ENCODE data around the gene PRRX2. TPM values are rescaled to one million over a fixed set of nuclear protein-coding genes. Genes with fewer than 3 reads are reported as not detected.

The PRRX2 gene
- total and polyA plus RNA-seq, 2 of the 13 experiments (the other 11 are each of a cell fraction or from before 2014, with no cell fraction given), result 0.05 TPM; not detected in 1

DNA sequence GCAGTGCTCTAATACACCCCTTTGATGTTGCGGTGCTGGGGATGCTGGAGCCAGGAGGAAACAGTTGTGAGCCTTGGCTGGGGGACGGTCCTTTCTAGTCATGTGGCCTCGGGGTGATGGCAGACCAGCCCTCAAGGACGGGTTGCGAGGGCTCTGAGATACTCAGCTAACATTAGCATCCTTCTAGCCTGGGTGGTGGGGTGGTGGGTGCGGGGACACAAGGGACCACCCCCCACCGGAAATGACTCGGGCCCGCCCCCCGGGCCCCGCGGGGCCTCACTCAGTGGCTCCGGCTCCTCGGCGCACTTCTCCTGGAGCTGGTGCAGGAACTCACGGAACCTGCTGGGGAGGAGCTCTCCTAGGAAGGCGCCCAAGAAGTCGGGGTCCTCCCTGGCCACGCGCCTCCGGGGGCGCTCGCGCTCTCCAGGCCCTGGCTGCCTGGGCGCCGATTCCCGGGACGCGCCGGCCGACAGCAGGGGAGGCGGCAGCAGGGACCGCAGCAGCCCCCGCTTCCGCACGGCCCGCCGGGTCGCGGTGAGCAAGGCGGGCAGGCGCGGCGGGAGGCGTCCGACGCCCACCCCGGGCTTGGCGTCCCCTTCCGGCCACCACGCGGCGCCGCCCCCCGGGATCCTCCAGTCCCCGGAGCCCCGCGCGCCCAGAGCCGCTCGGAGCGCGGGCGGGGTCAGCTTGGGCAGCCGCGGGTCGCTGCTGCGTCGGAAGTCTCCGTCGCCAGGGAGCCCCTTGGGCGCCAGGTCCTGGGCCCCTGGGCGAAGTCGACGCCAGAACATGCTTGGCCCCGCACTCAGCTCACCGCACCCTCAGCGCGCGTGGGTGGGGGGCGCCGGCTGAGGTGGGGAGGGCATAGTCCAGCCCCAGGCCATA, 45.4 kb upstream of the PRRX2 start:
- in situ Hi-C loops (cut with HindIII; ENCODE audit: extremely low pct_ligation_motif_present, low pct_unique_long_range_greater_than_20kb), result loop anchor here (5.0 to 10.0 kb wide), 4 partner anchors 125 to 478 kb away; partner anchors contain the start of gene IER5L
- FAIRE-seq (no peak), ATAC-seq (peak; percentile 53), DNase-seq (ENCODE audit: low spot score) (no peak)
- Histone ChIP-seq H3K79me2 (ENCODE audit: insufficient read depth, low read length) (no peaks in the 10 kb centered on the region), H4K20me1 (ENCODE audit: insufficient read depth, low read length) (peaks cover 7% of the 10 kb centered on the region; the same call in 1 of the 2 replicates), H3K9me3 (ENCODE audit: low read length) (no peaks in the 10 kb centered on the region), H3K27me3 (ENCODE audit: control insufficient read depth in 1 of 2, insufficient read depth in 2 of 2, low read length in 2 of 2) (peaks cover 0 to 15% of the 10 kb centered on the region in 2 experiments; a peak in 3 of 5 replicates), H2AFZ (ENCODE audit: low read length) (no peak overlapping the region), H3K4me3 (replicated peaks in 1 of 3; ENCODE audit: insufficient read depth in 1 of 3, low read depth in 2 of 3, low read length in 3 of 3) (peak overlapping the region; percentile 38 to 65 (median 53); a peak in 5 of 6 replicates), H3K27ac (ENCODE audit: extremely low read length, insufficient read depth, low read length) (no peak overlapping the region), H3K4me2 (ENCODE audit: low read depth, low read length) (peak overlapping the region; percentile 86), H3K36me3 (replicated peaks in 1 of 2; ENCODE audit: control insufficient read depth in 1 of 2, insufficient read depth in 2 of 2, low read length in 2 of 2) (no peaks in the 10 kb centered on the region), H3K4me1 (ENCODE audit: insufficient read depth, low read length) (peaks cover 25% of the 10 kb centered on the region), H3K9ac (ENCODE audit: insufficient read depth, low read depth, low read length) (peak overlapping the region; percentile 41; the same call in 1 of the 2 replicates)
- intact Hi-C loops (cut with micrococcal nuclease; ENCODE audit: unreplicated experiment), result loop anchor here (10.0 kb wide), 1 partner anchor 445 kb away; the partner anchor contains the start of gene IER5L
- POLR2A ChIA-PET, result interaction anchor here (0.8 to 1.6 kb wide), 6 partner anchors 10 to 481 kb away, joined by 3 to 8 read pairs (median 5); partner anchors contain the start of gene IER5L
- BruUV-seq (replicated peaks), result no TSS peak
- CTCF ChIA-PET (ENCODE audit: low intra/inter-chr PET ratio, low total read pairs), result no interaction called here
- 6% methylated on average over 15 of the region's 82 CpGs for WGBS (ENCODE audit: low lambda C conversion rate)
- TF ChIP-seq, protein P1, sequence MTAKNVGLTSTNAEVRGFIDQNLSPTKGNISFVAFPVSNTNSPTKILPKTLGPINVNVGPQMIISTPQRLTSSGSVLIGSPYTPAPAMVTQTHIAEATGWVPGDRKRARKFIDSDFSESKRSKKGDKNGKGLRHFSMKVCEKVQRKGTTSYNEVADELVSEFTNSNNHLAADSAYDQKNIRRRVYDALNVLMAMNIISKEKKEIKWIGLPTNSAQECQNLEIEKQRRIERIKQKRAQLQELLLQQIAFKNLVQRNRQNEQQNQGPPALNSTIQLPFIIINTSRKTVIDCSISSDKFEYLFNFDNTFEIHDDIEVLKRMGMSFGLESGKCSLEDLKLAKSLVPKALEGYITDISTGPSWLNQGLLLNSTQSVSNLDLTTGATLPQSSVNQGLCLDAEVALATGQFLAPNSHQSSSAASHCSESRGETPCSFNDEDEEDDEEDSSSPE (CRISPR knock-in tag; IDR thresholded peaks at IDR 0.05), result peak; percentile 40
- peak; percentile 17; the same call in 1 of the 2 replicates for TF ChIP-seq SPEN (CRISPR knock-in tag; IDR thresholded peaks at IDR 0.05; ENCODE audit: low read depth)
- no peak for TF ChIP-seq GATAD2A (CRISPR knock-in tag; IDR thresholded peaks at IDR 0.05)
- TF ChIP-seq, protein P2, sequence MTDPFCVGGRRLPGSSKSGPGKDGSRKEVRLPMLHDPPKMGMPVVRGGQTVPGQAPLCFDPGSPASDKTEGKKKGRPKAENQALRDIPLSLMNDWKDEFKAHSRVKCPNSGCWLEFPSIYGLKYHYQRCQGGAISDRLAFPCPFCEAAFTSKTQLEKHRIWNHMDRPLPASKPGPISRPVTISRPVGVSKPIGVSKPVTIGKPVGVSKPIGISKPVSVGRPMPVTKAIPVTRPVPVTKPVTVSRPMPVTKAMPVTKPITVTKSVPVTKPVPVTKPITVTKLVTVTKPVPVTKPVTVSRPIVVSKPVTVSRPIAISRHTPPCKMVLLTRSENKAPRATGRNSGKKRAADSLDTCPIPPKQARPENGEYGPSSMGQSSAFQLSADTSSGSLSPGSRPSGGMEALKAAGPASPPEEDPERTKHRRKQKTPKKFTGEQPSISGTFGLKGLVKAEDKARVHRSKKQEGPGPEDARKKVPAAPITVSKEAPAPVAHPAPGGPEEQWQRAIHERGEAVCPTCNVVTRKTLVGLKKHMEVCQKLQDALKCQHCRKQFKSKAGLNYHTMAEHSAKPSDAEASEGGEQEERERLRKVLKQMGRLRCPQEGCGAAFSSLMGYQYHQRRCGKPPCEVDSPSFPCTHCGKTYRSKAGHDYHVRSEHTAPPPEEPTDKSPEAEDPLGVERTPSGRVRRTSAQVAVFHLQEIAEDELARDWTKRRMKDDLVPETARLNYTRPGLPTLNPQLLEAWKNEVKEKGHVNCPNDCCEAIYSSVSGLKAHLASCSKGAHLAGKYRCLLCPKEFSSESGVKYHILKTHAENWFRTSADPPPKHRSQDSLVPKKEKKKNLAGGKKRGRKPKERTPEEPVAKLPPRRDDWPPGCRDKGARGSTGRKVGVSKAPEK (CRISPR knock-in tag; IDR thresholded peaks at IDR 0.05; ENCODE audit: borderline replicate concordance), result no peak
- TF ChIP-seq GATAD1 (CRISPR knock-in tag; IDR thresholded peaks at IDR 0.05), result no peak
- 0 out of 2 replicates have a peak, but pooled peaks have one; percentile 59 for TF ChIP-seq ZNF34 (CRISPR knock-in tag; IDR thresholded peaks at IDR 0.05; ENCODE audit: borderline replicate concordance)
- TF ChIP-seq ZNF776 (CRISPR knock-in tag; IDR thresholded peaks at IDR 0.05), result peak; percentile 37; the same call in 1 of the 2 replicates
- TF ChIP-seq ZIK1 (CRISPR knock-in tag; IDR thresholded peaks at IDR 0.05; ENCODE audit: borderline replicate concordance, low read depth), result 0 out of 2 replicates have a peak, but pooled peaks have one; percentile 10
- TF ChIP-seq, protein P3, sequence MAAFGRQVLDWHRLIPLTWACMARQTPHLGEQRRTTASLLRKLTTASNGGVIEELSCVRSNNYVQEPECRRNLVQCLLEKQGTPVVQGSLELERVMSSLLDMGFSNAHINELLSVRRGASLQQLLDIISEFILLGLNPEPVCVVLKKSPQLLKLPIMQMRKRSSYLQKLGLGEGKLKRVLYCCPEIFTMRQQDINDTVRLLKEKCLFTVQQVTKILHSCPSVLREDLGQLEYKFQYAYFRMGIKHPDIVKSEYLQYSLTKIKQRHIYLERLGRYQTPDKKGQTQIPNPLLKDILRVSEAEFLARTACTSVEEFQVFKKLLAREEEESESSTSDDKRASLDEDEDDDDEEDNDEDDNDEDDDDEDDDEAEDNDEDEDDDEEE (CRISPR knock-in tag; IDR thresholded peaks at IDR 0.05), result 0 out of 2 replicates have a peak, but pooled peaks have one; percentile 88
- TF ChIP-seq ZNF232 (CRISPR knock-in tag; IDR thresholded peaks at IDR 0.05; ENCODE audit: borderline replicate concordance), result no peak
- TF ChIP-seq ZNF547 (CRISPR knock-in tag; IDR thresholded peaks at IDR 0.05), result peak; percentile 69; the same call in 1 of the 2 replicates
- TF ChIP-seq, protein P4, sequence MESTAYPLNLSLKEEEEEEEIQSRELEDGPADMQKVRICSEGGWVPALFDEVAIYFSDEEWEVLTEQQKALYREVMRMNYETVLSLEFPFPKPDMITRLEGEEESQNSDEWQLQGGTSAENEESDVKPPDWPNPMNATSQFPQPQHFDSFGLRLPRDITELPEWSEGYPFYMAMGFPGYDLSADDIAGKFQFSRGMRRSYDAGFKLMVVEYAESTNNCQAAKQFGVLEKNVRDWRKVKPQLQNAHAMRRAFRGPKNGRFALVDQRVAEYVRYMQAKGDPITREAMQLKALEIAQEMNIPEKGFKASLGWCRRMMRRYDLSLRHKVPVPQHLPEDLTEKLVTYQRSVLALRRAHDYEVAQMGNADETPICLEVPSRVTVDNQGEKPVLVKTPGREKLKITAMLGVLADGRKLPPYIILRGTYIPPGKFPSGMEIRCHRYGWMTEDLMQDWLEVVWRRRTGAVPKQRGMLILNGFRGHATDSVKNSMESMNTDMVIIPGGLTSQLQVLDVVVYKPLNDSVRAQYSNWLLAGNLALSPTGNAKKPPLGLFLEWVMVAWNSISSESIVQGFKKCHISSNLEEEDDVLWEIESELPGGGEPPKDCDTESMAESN (CRISPR knock-in tag; conservative IDR thresholded peaks at IDR 0.05), result peak; percentile 48
- TF ChIP-seq RNF2 (conservative IDR thresholded peaks at IDR 0.05; ENCODE audit: low read depth), result 0 out of 2 replicates have a peak, but pooled peaks have one; percentile 32
- peak; percentile 45; the same call in 1 of the 2 replicates for TF ChIP-seq YEATS4 (CRISPR knock-in tag; IDR thresholded peaks at IDR 0.05; ENCODE audit: borderline replicate concordance)
- TF ChIP-seq, protein P5, sequence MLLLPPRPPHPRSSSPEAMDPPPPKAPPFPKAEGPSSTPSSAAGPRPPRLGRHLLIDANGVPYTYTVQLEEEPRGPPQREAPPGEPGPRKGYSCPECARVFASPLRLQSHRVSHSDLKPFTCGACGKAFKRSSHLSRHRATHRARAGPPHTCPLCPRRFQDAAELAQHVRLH (CRISPR knock-in tag; IDR thresholded peaks at IDR 0.05; ENCODE audit: borderline replicate concordance, low read depth), result no peak

Data from HepG2 (cell line).